Breast epithelium (tissue), 4 donors: Measurements from ENCODE around the gene PRAMEF5. TPM values are rescaled to one million over a fixed set of nuclear protein-coding genes. Genes with fewer than 3 reads are reported as not detected.
"Not testable (repeated sequence)": the region's sequence is repeated elsewhere in the genome, so short reads cannot be mapped to it uniquely, and the experiment has no call there.

ENCODE experiments used
- DNase-seq, 2 donors: peaks; one replicate each; pipeline ENCODE4 v3.0.0-alpha.2; 2019; ENCODE audit warnings: low spot score in 2 of 2
- H3K27ac ChIP-seq, 2 donors: fragments of 200-600 bp; sonication (generic) in 1 of 2; one replicate each; pipeline ENCODE4 v1.5.1; 2016 to 2019; ENCODE audit warnings: mild to moderate bottlenecking in 1 of 2
- H3K27me3 ChIP-seq, 2 donors: fragments of 200-600 bp; sonication (generic) in 1 of 2; one replicate each; pipeline versions ENCODE4 v1.5.1 to v1.6.0; 2017 to 2019; ENCODE audit warnings: control low read depth in 1 of 2, mild to moderate bottlenecking in 1 of 2
- H3K36me3 ChIP-seq: fragments of 200-600 bp; one replicate; pipeline ENCODE4 v1.5.1; 2019
- H3K4me1 ChIP-seq, 2 donors: fragments of 200-600 bp; sonication (generic); one replicate each; pipeline ENCODE4 v1.5.1; 2016 to 2019; ENCODE audit warnings: control low read depth in 1 of 2
- H3K4me3 ChIP-seq, 3 donors: fragments of 200-600 bp; sonication (generic); 1 replicate in 2 of 3; 2 replicates in 1 of 3; pipeline ENCODE4 v1.5.1; 2016 to 2019; ENCODE audit warnings: mild to moderate bottlenecking in 3 of 3, moderate library complexity in 2 of 3
- H3K9me3 ChIP-seq, 2 donors: fragments of 200-600 bp; sonication (generic) in 1 of 2; one replicate each; pipeline ENCODE4 v1.5.1; 2016 to 2019; ENCODE audit warnings: control low read depth in 1 of 2
- POLR2A ChIP-seq: fragments of 450-650 bp; IDR thresholded peaks from one replicate; pipeline ENCODE4 v1.6.1; 2016; ENCODE audit warnings: antibody characterized with exemption, mild to moderate bottlenecking, moderate library complexity
- POLR2AphosphoS5 ChIP-seq, 3 donors: sonication (generic); formaldehyde crosslinking; IDR thresholded peaks; one replicate each; pipeline ENCODE4 v1.6.1; 2017; ENCODE audit warnings: antibody characterized with exemption in 3 of 3
- intact Hi-C: fragments of 100-400 bp; cut with DNase I; formaldehyde crosslinking; loops from one replicate; pipeline ENCODE4 v1.15.1; 2023; ENCODE audit warnings: low total_unique reads
- total RNA-seq, 3 donors: library from RNA; depleted of rRNA; stranded (reverse); fragments of >200 nt; gene quantifications; one replicate each; pipeline ENCODE4 v1.1.0, GENCODE V29; 2016
- TF ChIP-seq, protein P1 (sequence below), 3 donors: fragments of 450-650 bp; IDR thresholded peaks; one replicate each; pipeline ENCODE4 v1.5.1; 2016 to 2017; ENCODE audit warnings: antibody characterized with exemption in 3 of 3, mild to moderate bottlenecking in 3 of 3, moderate library complexity in 3 of 3

The PRAMEF5 gene
- not detected for total RNA-seq

GRCh38 chr1:13253898-13254297, at the start of gene PRAMEF5:
Gene PRAMEF5 (plus strand): TSS chr1:13254198. CDS start chr1:13259269, 5,071 bp downstream.
- H3K27me3 ChIP-seq, intact Hi-C loops, H3K4me3 ChIP-seq, H3K36me3 ChIP-seq, H3K27ac ChIP-seq, H3K4me1 ChIP-seq, DNase-seq, H3K9me3 ChIP-seq: not testable (repeated sequence)

GRCh38 chr1:13208712-13209111, 45.3 kb upstream of the PRAMEF5 start:
- H3K9me3 ChIP-seq, H3K27ac ChIP-seq, H3K4me3 ChIP-seq, intact Hi-C loops, H3K4me1 ChIP-seq, H3K36me3 ChIP-seq, H3K27me3 ChIP-seq, DNase-seq: not testable (repeated sequence)

GRCh38 chr1:13216619-13217018, 37.4 kb upstream of the PRAMEF5 start:
- H3K4me3 ChIP-seq, DNase-seq, H3K27ac ChIP-seq, H3K9me3 ChIP-seq, H3K4me1 ChIP-seq, H3K27me3 ChIP-seq, intact Hi-C loops, H3K36me3 ChIP-seq: not testable (repeated sequence)

- intact Hi-C loops, H3K27ac ChIP-seq, H3K27me3 ChIP-seq, H3K4me1 ChIP-seq, H3K9me3 ChIP-seq, H3K36me3 ChIP-seq, DNase-seq, H3K4me3 ChIP-seq: not testable (repeated sequence)
Measured at GRCh38 chr1:13219203-13219602, 34.8 kb upstream of the PRAMEF5 start.

DNA sequence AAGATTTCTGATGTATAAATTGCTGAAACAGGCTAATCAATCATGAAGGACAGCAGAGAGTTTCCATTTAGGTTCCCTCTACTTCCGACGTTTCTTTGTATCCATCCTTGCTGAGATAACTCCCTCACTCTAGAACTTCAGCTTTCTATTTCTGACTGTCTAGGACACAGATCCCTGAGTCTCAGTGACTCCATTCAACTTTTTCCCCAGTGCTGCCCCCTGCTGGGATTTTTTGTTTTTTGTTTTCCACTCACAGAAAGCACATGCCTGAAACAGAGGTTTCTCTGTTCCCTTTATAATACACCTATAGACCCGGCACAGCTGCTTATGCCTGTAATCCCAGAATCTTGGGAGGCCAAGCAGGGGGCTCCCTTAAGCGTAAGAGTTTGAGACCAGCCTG, 31.2 kb upstream of the PRAMEF5 start:
- H3K9me3 ChIP-seq, H3K27me3 ChIP-seq, H3K4me1 ChIP-seq, H3K4me3 ChIP-seq, intact Hi-C loops, H3K27ac ChIP-seq, H3K36me3 ChIP-seq, DNase-seq: not testable (repeated sequence)

DNA sequence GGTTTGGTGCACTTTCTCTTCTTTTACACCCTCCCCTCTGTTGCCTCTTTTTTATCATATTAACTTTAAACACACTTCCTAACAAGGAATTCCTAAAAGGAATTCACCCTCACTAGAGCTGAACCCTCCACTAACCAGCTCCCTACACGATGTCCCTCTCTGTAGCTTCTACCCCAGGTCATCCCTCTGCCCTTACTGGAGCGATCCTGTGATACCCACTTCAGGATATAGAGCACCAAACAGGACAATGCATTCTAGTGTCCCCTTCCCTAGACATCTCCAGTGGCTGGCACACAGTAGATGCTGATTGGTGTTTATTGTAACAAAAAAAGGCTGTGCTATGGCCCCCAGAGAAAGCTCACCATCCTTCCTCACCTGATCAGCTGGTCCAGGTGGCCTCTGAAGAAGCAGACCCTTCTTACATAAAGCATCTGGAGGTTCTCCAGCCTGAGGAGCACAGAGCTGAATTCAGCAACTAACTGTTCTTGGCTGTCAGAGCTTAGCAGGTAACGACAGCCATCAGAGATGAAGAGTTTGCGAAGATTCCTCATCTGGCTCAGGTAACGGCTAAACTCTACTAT, 29.4 kb upstream of the PRAMEF5 start:
- Histone ChIP-seq H3K36me3 (no peaks in the 10 kb centered on the region), H3K9me3 (no peaks in the 10 kb centered on the region), H3K27me3 (peaks cover 0 to 5% of the 10 kb centered on the region in 2 donors), H3K4me1 (no peaks in the 10 kb centered on the region), H3K27ac (no peak overlapping the region), H3K4me3 (no peak overlapping the region)
- intact Hi-C loops, result no loop called here
- TF ChIP-seq POLR2A (no peak), POLR2AphosphoS5 (IDR thresholded peaks at IDR 0.05) (no peak)
- TF ChIP-seq, protein P1, sequence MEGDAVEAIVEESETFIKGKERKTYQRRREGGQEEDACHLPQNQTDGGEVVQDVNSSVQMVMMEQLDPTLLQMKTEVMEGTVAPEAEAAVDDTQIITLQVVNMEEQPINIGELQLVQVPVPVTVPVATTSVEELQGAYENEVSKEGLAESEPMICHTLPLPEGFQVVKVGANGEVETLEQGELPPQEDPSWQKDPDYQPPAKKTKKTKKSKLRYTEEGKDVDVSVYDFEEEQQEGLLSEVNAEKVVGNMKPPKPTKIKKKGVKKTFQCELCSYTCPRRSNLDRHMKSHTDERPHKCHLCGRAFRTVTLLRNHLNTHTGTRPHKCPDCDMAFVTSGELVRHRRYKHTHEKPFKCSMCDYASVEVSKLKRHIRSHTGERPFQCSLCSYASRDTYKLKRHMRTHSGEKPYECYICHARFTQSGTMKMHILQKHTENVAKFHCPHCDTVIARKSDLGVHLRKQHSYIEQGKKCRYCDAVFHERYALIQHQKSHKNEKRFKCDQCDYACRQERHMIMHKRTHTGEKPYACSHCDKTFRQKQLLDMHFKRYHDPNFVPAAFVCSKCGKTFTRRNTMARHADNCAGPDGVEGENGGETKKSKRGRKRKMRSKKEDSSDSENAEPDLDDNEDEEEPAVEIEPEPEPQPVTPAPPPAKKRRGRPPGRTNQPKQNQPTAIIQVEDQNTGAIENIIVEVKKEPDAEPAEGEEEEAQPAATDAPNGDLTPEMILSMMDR (IDR thresholded peaks at IDR 0.05), result no peak
- DNase-seq, result no peak

DNA sequence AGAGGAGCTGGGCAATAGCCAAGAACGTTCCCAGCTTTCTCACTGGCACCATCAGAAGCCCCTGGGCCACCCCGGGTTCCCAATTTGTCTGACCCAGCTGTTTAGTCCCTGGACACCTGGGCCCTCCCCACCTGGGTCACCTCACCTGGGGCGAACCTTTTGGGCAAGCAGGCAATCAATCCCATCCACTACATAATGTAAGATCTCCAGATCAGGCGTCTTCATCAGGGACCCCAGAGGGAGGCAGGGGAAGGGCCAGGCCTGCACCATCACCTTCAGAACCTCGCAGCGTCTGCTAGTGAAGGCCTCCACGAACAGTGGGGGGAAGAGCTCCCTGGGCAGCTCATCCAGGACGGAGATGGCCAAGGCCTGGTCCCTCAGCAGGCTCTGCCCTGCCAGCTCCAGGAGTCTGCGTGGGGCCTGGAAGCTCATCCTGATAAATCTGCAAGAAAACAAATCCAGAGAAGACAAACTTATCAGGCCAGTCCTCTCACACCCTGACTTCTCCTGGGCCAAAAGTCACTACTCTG, 28.3 kb upstream of the PRAMEF5 start, which contains the start of gene PRAMEF18:
Gene PRAMEF18, minus strand, starts transcription at position 480 of the 530 bp plus-strand sequence. Its CDS starts 48 bp downstream, at position 432.
- H3K27ac ChIP-seq, H3K36me3 ChIP-seq, intact Hi-C loops, H3K27me3 ChIP-seq, DNase-seq, H3K9me3 ChIP-seq, H3K4me3 ChIP-seq, H3K4me1 ChIP-seq: not testable (repeated sequence)

- H3K9me3 ChIP-seq, H3K27ac ChIP-seq, H3K27me3 ChIP-seq, H3K36me3 ChIP-seq, H3K4me3 ChIP-seq, intact Hi-C loops, H3K4me1 ChIP-seq: not testable (repeated sequence)
- DNase-seq, result peak in 1 of 2 donors; percentile 15
Measured at GRCh38 chr1:13227271-13228055, 26.5 kb upstream of the PRAMEF5 start.
